OCI-LY3 (cell line): ENCODE results near the gene CRABP1.

Experiments used
- EZH2phosphoT487 ChIP-seq: fragments of 200-600 bp; shearing (Covaris generic); IDR thresholded peaks from 2 replicates; pipeline ENCODE4 v1.6.1; 2018; ENCODE audit warnings: antibody characterized with exemption, mixed run types, low read depth
- TF ChIP-seq, protein P1 (sequence below): fragments of 200-600, 300-600 bp; sonication (generic); IDR thresholded peaks from 2 replicates; pipeline ENCODE4 v1.5.1; 2014; ENCODE audit warnings: antibody characterized with exemption, low read length, low read depth

GRCh38 chr15:78324144-78324543 is 16.0 kb upstream of the CRABP1 start:
- TF ChIP-seq, protein P1, sequence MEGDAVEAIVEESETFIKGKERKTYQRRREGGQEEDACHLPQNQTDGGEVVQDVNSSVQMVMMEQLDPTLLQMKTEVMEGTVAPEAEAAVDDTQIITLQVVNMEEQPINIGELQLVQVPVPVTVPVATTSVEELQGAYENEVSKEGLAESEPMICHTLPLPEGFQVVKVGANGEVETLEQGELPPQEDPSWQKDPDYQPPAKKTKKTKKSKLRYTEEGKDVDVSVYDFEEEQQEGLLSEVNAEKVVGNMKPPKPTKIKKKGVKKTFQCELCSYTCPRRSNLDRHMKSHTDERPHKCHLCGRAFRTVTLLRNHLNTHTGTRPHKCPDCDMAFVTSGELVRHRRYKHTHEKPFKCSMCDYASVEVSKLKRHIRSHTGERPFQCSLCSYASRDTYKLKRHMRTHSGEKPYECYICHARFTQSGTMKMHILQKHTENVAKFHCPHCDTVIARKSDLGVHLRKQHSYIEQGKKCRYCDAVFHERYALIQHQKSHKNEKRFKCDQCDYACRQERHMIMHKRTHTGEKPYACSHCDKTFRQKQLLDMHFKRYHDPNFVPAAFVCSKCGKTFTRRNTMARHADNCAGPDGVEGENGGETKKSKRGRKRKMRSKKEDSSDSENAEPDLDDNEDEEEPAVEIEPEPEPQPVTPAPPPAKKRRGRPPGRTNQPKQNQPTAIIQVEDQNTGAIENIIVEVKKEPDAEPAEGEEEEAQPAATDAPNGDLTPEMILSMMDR: no peak
- no peak for TF ChIP-seq EZH2phosphoT487
